Measurements from ENCODE around the gene DPY19L3. TPM values are rescaled to one million over a fixed set of nuclear protein-coding genes. Genes with fewer than 3 reads are reported as not detected.

The DPY19L3 gene
- total RNA-seq, 4 donors from 2014 or later, result 12.9 to 34.1 (median 18.5) TPM

- no peak for ATAC-seq
- TF ChIP-seq POLR2AphosphoS5 (IDR thresholded peaks at IDR 0.05) (no peak), EP300 (IDR thresholded peaks at IDR 0.05) (no peak), POLR2A (IDR thresholded peaks at IDR 0.05) (no peak), CTCF (IDR thresholded peaks at IDR 0.05) (no peak)
- Histone ChIP-seq H3K36me3 (peaks cover 4 to 72% of the 10 kb centered on the region in 2 donors), H3K4me3 (no peak overlapping the region), H3K4me1 (peaks cover 8 to 28% (median 12%) of the 10 kb centered on the region in 3 donors), H3K9me3 (no peaks in the 10 kb centered on the region), H3K27me3 (no peaks in the 10 kb centered on the region), H3K27ac (no peak overlapping the region)
- WGBS, 2 donors (ENCODE audit: low coverage in 1 of 2), result 88 to 91% methylated on average over 3 to 8 of the region's 9 CpGs
Observed at GRCh38 chr19:32361574-32362317, 43.8 kb upstream of the DPY19L3 start.

GRCh38 chr19:32362318-32362691 is 43.3 kb upstream of the DPY19L3 start:
- Histone ChIP-seq H3K4me3 (no peak overlapping the region), H3K27ac (no peak overlapping the region), H3K36me3 (peaks cover 0 to 67% of the 10 kb centered on the region in 2 donors), H3K9me3 (no peaks in the 10 kb centered on the region), H3K4me1 (peaks cover 8 to 28% (median 12%) of the 10 kb centered on the region in 3 donors), H3K27me3 (no peaks in the 10 kb centered on the region)
- no peak for ATAC-seq
- 82 to 83% methylated on average over 5 of the region's 5 CpGs for WGBS, 2 donors (ENCODE audit: low coverage in 1 of 2)
- TF ChIP-seq CTCF (IDR thresholded peaks at IDR 0.05) (no peak), POLR2AphosphoS5 (IDR thresholded peaks at IDR 0.05) (no peak), EP300 (IDR thresholded peaks at IDR 0.05) (no peak), POLR2A (IDR thresholded peaks at IDR 0.05) (no peak)

DNA sequence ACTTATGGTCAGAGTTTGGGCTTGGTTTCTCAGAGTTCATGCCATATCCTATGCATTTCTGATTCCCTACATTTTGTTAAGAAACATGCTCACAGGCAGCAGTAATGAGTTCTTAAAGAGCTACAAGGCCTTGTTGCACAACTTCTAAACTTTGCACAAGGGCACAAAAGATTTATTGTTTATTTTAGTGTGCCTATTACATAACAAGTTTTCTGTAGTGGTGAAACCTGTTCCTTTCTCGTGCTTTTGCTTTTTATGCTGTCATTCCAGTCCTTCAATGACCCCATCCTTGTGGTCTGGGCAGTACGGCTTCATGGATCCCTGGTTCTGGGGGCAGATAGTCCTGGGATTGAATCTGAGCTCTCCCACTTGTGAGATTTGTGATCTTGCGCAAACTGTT is 42.4 kb upstream of the DPY19L3 start:
- ATAC-seq, result peak; percentile 62
- H3K9me3 ChIP-seq, result no peaks in the 10 kb centered on the region
- H3K4me3 ChIP-seq, result no peak overlapping the region
- peaks cover 0 to 58% of the 10 kb centered on the region in 2 donors for H3K36me3 ChIP-seq
- TF ChIP-seq EP300 (IDR thresholded peaks at IDR 0.05) (no peak), POLR2AphosphoS5 (IDR thresholded peaks at IDR 0.05) (peak; percentile 54), POLR2A (IDR thresholded peaks at IDR 0.05) (no peak), CTCF (IDR thresholded peaks at IDR 0.05) (no peak)
- WGBS, 2 donors (ENCODE audit: low coverage in 1 of 2), result 24 to 70% methylated on average over 2 of the region's 3 CpGs
- H3K27me3 ChIP-seq, result no peaks in the 10 kb centered on the region
- peak overlapping the region; percentile 24 to 68 (median 60) for H3K27ac ChIP-seq
- peaks cover 8 to 36% (median 12%) of the 10 kb centered on the region in 3 donors for H3K4me1 ChIP-seq

DNA sequence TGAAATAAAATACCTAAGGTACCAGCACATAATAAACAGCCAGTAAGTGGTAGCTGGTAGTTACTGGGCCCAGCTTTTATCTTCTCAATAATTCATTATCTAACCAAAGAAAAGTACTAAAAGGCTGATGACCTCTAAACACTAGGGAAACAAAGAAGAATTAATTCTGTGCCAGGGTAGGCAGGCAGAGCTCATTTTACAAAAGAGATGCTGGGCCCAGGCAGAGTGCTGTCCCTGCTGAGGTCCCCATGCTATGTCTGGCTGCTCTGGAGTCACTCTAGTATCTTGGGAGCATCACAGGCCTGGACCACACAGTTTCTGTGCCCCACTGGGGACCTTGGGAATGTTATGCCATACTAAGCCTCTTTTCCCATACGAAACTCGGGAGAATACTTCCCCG is 41.9 kb upstream of the DPY19L3 start:
- TF ChIP-seq POLR2AphosphoS5 (IDR thresholded peaks at IDR 0.05) (no peak), POLR2A (IDR thresholded peaks at IDR 0.05) (no peak), EP300 (IDR thresholded peaks at IDR 0.05) (no peak), CTCF (IDR thresholded peaks at IDR 0.05) (no peak)
- peak overlapping the region; percentile 24 to 68 (median 60) for H3K27ac ChIP-seq
- ATAC-seq, result no peak

DNA sequence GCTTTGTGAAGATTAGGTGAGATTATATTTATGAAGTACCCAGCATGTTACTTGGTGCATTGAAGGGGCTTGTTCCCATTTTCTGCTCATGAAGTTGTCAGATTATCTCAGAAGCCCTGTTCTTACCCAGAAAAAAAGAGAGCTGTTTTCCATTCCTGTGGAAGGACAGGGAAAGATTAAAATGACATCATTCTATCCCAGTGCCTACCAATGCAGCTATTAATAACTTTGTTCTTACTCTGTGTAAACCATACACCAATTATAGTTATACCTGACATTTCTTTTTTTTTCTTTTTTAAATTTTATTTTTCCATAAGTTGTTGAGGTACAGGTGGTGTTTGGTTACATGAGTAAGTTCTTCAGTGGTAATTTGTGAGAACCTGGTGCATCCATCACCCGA is 41.5 kb upstream of the DPY19L3 start:
- TF ChIP-seq CTCF (IDR thresholded peaks at IDR 0.05) (no peak), POLR2AphosphoS5 (IDR thresholded peaks at IDR 0.05) (no peak), EP300 (IDR thresholded peaks at IDR 0.05) (no peak), POLR2A (IDR thresholded peaks at IDR 0.05) (no peak)
- WGBS, 2 donors (ENCODE audit: low coverage in 1 of 2), result 86% methylated on average over 1 of the region's 1 CpG; no CpG with 5 or more reads in 1 of the 2 donors
- Histone ChIP-seq H3K27me3 (no peaks in the 10 kb centered on the region), H3K4me3 (no peak overlapping the region), H3K27ac (peak overlapping the region; percentile 24 to 68 (median 60)), H3K9me3 (no peaks in the 10 kb centered on the region), H3K36me3 (peaks cover 0 to 49% of the 10 kb centered on the region in 2 donors), H3K4me1 (peaks cover 8 to 37% (median 12%) of the 10 kb centered on the region in 3 donors)
- ATAC-seq, result no peak

More for the DNA sequence above, 41.9 kb upstream of the DPY19L3 start:
- H3K36me3 ChIP-seq, result peaks cover 0 to 53% of the 10 kb centered on the region in 2 donors
- H3K4me3 ChIP-seq, result no peak overlapping the region
- peaks cover 8 to 37% (median 12%) of the 10 kb centered on the region in 3 donors for H3K4me1 ChIP-seq
- 85% methylated on average over 3 of the region's 3 CpGs; no CpG with 5 or more reads in 1 of the 2 donors for WGBS, 2 donors (ENCODE audit: low coverage in 1 of 2)
- H3K9me3 ChIP-seq, result no peaks in the 10 kb centered on the region
- H3K27me3 ChIP-seq, result no peaks in the 10 kb centered on the region
